Measurements from ENCODE around the gene EPB41L5. TPM values are rescaled to one million over a fixed set of nuclear protein-coding genes. Genes with fewer than 3 reads are reported as not detected.
"Not testable (repeated sequence)": the region's sequence is repeated elsewhere in the genome, so short reads cannot be mapped to it uniquely, and the experiment has no call there.

The EPB41L5 gene
- total and polyA plus RNA-seq, 9 of the 15 experiments (the other 6 are each of a cell fraction or from before 2014, with no cell fraction given), result 2.3 to 14.1 (median 8.2) TPM

DNA sequence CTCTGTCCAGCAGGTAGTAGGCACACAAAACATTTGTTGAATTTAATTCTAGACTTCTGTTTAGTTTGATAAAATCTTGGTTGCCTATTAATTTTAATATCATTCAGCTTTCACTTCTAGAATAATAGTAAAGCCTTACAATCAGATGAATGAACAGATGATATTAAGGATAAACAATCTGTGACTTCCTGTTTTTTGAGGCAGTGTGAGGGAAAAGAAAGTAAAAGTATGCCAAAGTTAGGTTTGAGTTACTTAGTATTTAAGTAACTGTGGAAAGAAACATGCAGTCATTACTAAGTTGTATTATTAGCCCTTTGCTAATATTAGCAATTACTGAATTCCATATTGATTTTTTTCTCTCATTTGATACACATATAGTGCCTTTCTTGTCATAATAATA lies 31.5 kb downstream of the EPB41L5 start (continued):
- TF ChIP-seq, protein P1, sequence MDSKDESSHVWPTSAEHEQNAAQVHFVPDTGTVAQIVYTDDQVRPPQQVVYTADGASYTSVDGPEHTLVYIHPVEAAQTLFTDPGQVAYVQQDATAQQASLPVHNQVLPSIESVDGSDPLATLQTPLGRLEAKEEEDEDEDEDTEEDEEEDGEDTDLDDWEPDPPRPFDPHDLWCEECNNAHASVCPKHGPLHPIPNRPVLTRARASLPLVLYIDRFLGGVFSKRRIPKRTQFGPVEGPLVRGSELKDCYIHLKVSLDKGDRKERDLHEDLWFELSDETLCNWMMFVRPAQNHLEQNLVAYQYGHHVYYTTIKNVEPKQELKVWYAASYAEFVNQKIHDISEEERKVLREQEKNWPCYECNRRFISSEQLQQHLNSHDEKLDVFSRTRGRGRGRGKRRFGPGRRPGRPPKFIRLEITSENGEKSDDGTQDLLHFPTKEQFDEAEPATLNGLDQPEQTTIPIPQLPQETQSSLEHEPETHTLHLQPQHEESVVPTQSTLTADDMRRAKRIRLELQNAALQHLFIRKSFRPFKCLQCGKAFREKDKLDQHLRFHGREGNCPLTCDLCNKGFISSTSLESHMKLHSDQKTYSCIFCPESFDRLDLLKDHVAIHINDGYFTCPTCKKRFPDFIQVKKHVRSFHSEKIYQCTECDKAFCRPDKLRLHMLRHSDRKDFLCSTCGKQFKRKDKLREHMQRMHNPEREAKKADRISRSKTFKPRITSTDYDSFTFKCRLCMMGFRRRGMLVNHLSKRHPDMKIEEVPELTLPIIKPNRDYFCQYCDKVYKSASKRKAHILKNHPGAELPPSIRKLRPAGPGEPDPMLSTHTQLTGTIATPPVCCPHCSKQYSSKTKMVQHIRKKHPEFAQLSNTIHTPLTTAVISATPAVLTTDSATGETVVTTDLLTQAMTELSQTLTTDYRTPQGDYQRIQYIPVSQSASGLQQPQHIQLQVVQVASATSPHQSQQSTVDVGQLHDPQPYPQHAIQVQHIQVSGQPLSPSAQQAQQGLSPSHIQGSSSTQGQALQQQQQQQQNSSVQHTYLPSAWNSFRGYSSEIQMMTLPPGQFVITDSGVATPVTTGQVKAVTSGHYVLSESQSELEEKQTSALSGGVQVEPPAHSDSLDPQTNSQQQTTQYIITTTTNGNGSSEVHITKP (IDR thresholded peaks at IDR 0.05; ENCODE audit: partially characterized antibody), result no peak
- TF ChIP-seq MTF1 (CRISPR knock-in tag; IDR thresholded peaks at IDR 0.05; ENCODE audit: borderline replicate concordance), result no peak

DNA sequence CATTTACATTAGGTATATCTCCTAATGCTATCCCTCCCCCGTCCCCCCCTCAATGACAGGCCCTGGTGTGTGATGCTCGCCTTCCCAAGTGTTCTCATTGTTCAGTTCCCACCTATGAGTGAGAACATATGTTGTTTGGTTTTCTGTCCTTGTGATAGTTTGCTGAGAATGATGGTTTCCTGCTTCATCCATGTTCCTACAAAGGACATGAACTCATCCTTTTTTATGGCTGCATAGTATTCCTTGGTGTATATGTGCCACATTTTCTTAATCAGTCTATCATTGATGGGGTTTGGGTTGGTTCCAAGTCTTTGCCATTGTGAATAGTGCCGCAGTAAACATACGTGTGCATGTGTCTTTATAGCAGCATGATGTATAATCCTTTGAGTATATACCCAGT lies 32.9 kb downstream of the EPB41L5 start:
- H3K27ac ChIP-seq (ENCODE audit: extremely low read depth, low read depth, low read length); H2AFZ ChIP-seq (ENCODE audit: low read depth, low read length); H3K36me3 ChIP-seq (ENCODE audit: control insufficient read depth, insufficient read depth, low read length); H4K20me1 ChIP-seq (replicated peaks; ENCODE audit: control insufficient read depth, insufficient read depth, low read length); BruUV-seq (replicated peaks); in situ Hi-C loops (cut with MboI); H3K9me1 ChIP-seq (ENCODE audit: control insufficient read depth, insufficient read depth, low read length); H3K4me2 ChIP-seq (ENCODE audit: insufficient read depth, low read length); intact Hi-C loops (cut with micrococcal nuclease); DNase-seq (ENCODE audit: extremely low read depth in 1 of 4, low spot score in 3 of 4); POLR2A ChIA-PET; FAIRE-seq; H3K4me3 ChIP-seq; H3K9ac ChIP-seq (ENCODE audit: insufficient read depth in 1 of 2, low read depth in 2 of 2, low read length in 2 of 2); CTCF ChIA-PET (ENCODE audit: low intra/inter-chr PET ratio); ATAC-seq; H3K4me1 ChIP-seq (replicated peaks in 1 of 2; ENCODE audit: control insufficient read depth in 2 of 2, insufficient read depth in 2 of 2, low read length in 2 of 2); H3K27me3 ChIP-seq (ENCODE audit: control insufficient read depth in 2 of 2, insufficient read depth in 2 of 2, low read length in 2 of 2); H3K9me3 ChIP-seq (replicated peaks; ENCODE audit: control insufficient read depth, insufficient read depth, low read depth, low read length); H3K79me2 ChIP-seq (ENCODE audit: control insufficient read depth, insufficient read depth, low read length): not testable (repeated sequence)
- 66% methylated on average over 4 of the region's 4 CpGs for WGBS (ENCODE audit: insufficient coverage, low coverage, missing lambda C conversion rate)
- TF ChIP-seq ZNF146 (CRISPR knock-in tag; IDR thresholded peaks at IDR 0.05; ENCODE audit: unreplicated experiment), result peak; percentile 77
